GM23248 (cell line): ENCODE results near the gene TMEM106A.
"Not testable (repeated sequence)": the region's sequence is repeated elsewhere in the genome, so short reads cannot be mapped to it uniquely, and the experiment has no call there.

ENCODE experiments used
- EZH2 ChIP-seq: fragments of 200-600 bp; sonication (generic); IDR thresholded peaks from 2 replicates; pipeline ENCODE4 v1.6.1; 2018; ENCODE audit warnings: antibody characterized with exemption, mild to moderate bottlenecking; ENCODE audit not compliant: insufficient read depth, poor library complexity, severe bottlenecking
- EZH2phosphoT487 ChIP-seq: fragments of 200-600 bp; sonication (generic); IDR thresholded peaks from 2 replicates; pipeline ENCODE4 v1.6.1; 2018; ENCODE audit warnings: antibody characterized with exemption, moderate library complexity, mild to moderate bottlenecking, low read depth; ENCODE audit not compliant: insufficient read depth

DNA sequence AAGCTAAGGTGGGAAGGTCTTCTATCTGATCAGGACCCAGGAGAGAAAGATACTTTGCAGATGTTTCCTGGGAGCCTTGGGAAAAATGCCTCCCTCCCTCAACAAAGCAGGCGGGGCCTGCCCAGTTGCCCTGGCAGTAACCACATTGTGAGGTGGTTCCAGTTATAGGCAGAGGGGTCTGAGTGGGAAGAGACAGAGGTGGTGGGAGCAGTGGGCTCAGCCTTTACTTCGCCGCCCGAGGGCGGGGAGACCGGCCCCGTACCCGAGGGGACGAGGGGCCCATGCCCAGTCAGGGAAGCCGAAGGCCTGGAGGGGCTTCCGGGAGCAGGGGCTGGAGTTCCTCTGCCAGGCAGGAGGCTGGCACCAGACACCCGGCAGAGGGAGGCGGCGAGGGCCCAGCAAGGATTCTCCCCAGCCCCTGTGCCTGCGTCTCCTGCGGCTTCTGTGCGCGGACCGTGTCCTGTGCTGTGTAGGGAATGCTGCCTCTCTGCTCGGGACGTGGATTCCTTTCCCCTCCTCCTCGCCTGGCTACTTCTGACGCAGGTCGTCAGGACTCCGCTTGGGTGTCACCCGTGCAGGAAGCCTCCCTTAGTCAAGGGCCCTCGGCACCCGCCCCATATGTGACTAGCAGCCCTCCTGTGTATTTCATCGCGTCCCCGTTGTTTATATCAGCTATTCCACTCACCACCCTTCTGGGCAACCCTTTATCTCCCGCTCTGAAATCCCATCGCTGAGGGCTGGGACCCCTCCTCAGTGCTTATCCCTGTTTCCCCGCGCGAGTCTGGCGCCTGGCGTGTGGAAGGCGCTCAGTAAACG, 19.7 kb downstream of the TMEM106A start:
- TF ChIP-seq EZH2, EZH2phosphoT487: not testable (repeated sequence)
